Stimulated activated CD4-positive, alpha-beta T cell treated with anti-CD3 and anti-CD28 coated beads, Interleukin-15, amount 100 ng/mL, for 1 hour (primary cell): ENCODE data around the gene CYP8B1.
A peak's percentile ranks its signal among the peaks of the same experiment; 100 is the strongest.

Experiments
- DNase-seq, 2 donors: peaks; one replicate each; pipeline ENCODE4 v3.0.0-alpha.2; 2020; ENCODE audit warnings: low read depth in 1 of 2, low spot score in 1 of 2

CYP8B1 gene

DNA sequence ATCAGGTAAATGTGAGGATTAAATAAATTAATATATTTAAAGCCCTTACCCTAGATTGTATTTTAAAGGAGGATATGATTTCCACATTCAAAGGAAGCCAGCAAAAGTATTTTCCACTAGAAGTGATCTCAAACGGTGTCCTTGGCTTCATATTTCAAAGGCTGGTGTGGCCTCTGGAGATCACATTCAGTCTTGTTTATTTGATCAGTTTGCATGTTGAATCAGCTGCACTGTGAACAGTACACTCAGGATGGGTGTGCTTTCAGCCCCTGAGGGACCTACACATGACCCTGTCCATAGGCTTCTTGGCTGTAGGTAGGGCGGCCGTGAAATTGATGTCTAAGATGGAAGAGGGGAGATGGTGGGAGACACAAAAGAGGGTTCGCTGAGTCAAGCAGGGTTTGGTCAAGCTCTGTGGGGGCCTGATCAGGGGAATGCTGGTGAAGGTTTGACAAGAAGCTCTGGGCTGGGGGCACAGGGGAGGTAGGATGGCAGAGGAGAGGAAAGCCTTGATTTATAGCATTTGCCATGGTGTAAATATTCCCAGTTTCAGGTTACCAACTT is 21.9 kb downstream of the CYP8B1 start:
- no peak for DNase-seq

- DNase-seq = no peak
Observed at GRCh38 chr3:42853056-42853455, 22.6 kb downstream of the CYP8B1 start.

- no peak for DNase-seq
Observed at GRCh38 chr3:42852441-42852840, 23.2 kb downstream of the CYP8B1 start.

DNA sequence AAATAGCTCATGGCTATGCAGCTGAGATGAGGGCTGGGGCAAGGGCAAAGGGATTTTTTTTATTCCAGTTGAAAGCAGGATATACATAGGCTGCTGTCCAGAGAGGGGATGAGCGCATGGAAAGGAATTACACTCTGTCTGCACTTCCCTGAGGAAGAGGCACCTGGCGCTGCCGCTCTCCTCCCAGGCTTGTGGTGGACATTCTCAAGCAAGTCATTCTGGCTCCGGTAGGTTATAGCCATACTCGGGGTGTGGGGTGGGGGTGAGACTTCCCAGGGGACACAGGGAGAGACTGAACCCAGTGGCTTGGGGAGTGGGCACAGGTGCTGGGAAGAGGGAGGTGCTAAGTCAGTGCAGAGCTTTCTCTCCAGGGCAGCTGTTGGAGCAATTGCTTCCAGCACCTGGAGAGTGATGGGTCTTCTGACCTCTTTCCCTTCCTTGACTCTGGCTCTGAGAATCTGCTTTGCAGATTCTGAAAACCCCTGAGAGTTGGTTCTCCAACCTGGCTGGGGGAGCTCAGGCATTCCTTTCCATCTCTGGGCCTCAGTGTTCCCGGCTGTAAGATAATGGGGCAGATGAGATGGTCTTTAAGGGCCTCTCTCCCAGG is 24.3 kb downstream of the CYP8B1 start:
- no peak for DNase-seq

DNA sequence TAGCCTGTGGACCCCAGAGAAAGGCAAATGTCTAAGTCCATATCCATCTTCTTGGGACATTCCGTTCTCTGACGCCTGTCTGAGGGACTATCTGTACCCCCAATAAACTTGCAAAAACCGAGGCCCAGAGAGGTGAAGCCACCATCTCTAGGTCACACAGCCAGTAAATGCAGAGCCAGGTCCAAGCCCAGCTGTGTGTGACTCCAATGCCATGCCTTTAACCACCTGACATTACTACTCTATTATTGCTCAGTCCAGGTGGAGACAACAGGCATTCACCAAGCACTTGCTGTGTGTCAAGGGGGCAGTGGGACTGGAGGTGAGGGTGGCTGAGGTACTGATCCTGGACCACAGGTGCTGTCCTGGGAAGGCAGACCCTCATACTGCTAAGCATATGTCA is 25.4 kb downstream of the CYP8B1 start:
- no peak for DNase-seq

GRCh38 chr3:42849017-42849416 is 26.7 kb downstream of the CYP8B1 start:
- no peak for DNase-seq

DNA sequence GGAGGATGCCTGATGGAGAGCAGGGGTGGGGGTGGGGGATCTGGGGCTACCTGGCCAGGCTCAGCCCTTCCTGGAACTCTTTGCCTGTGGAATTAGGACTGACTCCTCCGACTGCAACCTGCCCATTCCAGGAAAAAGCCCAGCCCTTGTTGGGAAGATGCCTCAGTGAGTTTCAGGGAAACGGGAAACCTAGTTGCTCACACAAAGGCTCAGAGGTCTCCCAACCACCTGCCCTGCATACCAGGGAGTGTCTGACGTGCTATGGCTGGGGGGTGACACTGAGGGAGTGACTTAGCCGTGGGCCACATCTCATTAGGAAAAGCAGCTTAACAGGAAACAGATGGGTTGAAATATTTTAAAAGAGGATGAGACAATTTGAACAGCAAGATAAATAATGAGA is 27.9 kb downstream of the CYP8B1 start:
- DNase-seq = no peak

GRCh38 chr3:42846685-42847522 is 28.8 kb downstream of the CYP8B1 start:
- no peak for DNase-seq

GRCh38 chr3:42844815-42845214 is 30.9 kb downstream of the CYP8B1 start:
- DNase-seq = no peak

DNA sequence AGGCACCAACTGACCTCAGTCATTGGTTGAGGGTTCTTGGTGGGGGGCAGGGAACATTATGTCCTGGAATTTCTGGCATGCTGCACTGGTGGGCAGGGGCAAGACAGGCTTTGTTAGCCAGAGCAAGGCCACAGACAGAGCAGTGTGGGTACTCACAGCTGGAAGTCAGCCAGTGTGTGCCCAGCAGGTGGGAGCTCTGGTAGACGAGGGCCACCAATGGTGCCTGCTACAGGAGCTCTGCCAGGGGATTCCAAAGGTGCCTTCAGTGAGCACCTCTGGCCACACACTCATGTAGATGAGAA is 31.3 kb downstream of the CYP8B1 start:
- no peak for DNase-seq

DNA sequence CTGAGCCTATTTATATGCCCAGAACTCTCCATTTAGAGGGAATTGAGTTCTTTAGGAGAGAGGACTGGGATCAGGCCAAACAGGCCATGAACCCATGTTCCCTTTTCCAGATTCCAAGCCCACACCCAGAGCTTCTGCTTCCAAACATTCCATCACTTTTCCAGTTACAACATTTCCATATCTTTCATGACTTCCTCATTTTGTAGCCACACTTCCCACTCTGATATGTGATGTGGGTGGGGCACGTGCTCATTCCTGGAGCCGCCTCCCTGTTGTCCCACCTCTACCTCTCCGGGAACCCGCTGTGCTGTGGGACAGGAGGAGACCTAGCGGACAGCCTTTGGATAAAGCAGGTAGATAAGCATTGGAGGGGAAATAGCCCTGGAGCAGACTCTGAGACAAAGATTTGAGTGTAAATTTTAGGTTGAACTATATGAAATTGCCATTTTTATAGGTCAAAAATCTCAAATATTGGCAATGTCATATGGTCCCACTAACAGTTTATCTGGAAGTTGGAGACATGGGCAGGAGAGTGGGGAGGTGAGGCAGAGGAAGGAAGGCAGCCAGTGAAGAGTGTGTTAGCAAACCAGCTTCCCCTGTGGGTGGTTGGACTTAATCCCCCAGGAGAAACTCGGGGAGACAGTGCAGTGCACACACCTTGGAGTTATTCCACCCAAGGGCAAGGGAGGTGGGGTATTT is 31.8 kb downstream of the CYP8B1 start:
- no peak for DNase-seq

GRCh38 chr3:42841332-42841731 is 34.3 kb downstream of the CYP8B1 start:
- DNase-seq = no peak

- DNase-seq = no peak
Observed at GRCh38 chr3:42839616-42840015, 36.1 kb downstream of the CYP8B1 start.

- DNase-seq = no peak
Observed at GRCh38 chr3:42838571-42838970, 37.1 kb downstream of the CYP8B1 start.

DNA sequence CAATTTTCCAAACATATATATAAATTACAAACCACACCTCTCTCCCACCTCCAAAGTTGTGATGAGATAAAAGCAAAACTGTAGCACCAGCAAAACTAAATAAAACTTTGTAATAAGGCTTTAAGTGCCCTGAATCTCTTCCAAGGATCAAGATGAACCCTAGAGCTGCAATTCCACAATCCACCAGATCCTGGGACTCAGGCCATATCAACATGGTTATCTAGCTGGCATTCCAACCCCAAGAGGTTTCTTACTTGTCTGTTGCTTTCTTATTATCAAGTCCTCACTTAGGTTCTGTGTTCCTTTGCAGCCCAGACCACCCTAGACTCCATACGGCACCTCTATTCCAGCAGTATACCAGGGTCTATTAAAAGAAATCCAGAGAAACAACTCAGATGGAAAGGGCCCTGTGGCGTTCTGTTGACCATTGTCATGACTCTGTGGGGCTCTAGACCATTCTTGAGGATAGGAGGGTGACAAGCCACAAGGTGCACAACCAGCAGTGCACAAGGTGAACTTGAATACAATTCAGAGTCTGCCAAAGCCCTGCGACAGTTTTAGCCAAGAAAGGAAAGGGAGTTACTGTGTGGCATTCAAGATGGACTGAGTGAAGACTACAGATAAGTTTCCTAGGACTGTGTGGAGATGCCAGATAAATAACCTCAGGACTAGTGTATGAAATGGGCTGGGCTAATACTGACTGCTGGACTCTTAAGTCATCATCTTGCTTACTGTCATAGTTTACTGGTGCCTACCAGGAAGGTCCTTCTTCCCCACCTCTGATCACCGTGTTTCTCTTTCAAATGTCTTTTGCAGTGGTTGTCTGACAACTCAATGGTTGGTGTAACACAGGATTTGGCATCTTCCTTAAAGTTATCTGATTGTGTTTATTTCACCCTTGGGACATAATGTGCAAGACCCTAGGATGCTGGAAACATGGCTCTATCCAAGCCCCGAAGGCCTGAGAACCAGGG is 39.2 kb downstream of the CYP8B1 start:
- no peak for DNase-seq

DNA sequence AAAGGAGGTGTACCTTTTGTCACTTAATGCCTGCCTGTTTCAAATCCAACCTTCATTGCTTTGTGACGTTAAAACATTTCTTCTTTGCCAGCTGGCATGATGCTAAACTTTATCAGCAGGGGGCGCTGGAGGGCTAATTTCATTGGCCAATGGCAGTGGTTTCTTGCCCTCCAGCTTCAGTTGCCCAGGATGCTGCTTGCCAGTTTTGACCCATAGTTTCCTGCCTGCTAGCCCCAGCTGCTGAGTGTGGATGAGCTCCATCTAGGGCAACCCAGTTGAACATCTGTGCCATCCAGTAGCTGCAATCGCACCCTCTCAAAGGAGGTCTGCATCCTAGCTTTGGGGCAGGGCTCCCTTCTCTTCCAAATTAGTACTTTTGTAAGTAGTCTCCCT is 44.4 kb downstream of the CYP8B1 start:
- peak; percentile 37 to 48 for DNase-seq

DNA sequence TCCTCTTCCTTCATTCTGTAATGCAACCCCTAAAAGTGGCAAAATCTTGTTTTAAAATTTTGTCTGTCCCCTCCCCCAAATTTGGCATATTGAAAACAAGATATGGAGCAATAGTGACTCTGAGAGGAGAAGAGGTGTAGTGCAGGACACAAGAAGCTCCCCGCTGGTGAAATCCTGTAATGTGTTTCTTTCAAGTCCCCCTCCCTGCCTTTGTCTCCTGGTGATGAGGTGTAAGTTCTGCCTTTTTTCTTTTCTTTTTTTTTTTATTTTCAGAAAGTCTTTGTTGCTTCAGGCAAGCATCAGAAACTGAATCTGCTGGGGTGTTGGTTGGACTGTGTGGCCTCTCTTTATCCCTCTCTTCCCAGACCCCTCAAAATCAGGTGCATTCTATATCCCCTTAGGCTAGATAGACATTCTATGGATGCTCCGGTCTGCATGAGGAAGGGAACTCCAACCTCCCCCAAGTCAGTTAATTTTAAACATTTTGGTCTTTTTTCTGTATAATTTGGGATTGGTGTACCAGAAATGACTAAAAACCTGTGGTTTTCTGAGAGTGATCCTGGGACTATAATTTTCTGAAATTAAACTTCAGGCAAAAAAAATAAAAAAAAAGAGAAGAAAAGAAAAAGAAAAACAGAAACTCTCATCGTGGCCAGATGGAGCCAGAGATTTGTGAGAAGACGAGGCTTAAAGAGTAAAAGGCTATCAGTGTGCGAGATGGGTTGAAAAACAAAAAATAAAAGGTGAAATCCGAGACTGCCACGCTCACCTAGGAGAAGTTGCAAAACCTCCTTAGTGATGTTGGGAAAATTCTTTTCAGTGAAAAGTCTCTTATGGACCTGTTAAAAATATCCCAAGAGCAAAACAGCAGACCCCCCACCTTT is 45.0 kb downstream of the CYP8B1 start:
- no peak for DNase-seq

DNA sequence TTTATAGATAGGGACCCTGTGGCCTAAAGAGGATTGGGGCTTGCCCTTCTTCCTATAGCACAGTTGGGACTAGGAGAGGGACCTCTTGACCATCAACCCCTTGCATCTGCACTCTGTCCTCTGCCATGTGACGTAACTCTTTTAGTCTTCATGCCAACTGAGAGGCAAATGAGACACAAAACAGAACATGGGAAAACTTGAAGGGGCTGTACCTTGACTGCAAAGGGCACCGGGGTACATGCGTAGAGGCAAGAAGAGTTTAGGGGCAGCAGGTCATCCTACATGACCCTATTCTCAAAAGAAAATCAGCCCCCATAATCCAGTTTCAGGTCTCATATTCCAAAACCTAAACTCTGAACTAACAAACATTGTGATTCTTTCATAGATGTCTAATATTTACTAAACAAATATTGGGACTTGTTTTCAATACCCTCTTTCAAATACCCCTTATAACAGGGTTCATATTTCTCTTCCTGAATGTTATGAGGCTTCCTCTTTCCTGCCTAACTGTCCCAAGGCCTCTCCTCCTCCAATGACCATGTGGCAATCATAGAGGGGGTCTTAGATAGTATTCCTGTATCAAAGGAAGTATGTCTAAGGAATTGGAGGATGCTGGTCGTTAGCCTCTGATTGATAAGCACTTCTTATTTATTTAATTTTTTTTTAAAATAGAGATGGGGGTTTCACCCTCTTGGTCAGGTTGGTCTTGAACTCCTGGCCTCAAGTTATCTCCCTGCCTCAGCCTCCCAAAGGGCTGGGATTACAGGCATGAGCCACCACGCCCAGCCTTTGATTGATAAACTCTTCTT is 45.8 kb downstream of the CYP8B1 start:
- DNase-seq = no peak

- no peak for DNase-seq
Observed at GRCh38 chr3:42829083-42829627, 46.5 kb downstream of the CYP8B1 start.
